HG03066 (cell line): ENCODE data around the gene AP2B1.

Source experiments
- ATAC-seq: cut with Tn5 transposase; IDR thresholded peaks from one replicate; pipeline ENCODE4 v1.9.1; 2021; ENCODE audit warnings: low read depth; ENCODE audit not compliant: unreplicated experiment

AP2B1 gene

GRCh38 chr17:35765086-35765710 is 178.1 kb downstream of the AP2B1 start:
- no peak for ATAC-seq

GRCh38 chr17:35765756-35766488 is 178.8 kb downstream of the AP2B1 start:
- ATAC-seq = no peak

- ATAC-seq = no peak
Measured at GRCh38 chr17:35766489-35766877, 179.4 kb downstream of the AP2B1 start.

- no peak for ATAC-seq
Measured at GRCh38 chr17:35766903-35767510, 179.9 kb downstream of the AP2B1 start.

- ATAC-seq = no peak
Measured at GRCh38 chr17:35768797-35769196, 181.7 kb downstream of the AP2B1 start.

- ATAC-seq = no peak
Measured at GRCh38 chr17:35769895-35770486, 182.9 kb downstream of the AP2B1 start.

GRCh38 chr17:35773129-35773528 is 186.0 kb downstream of the AP2B1 start:
- no peak for ATAC-seq

- no peak for ATAC-seq
Measured at GRCh38 chr17:35773679-35774425, 186.7 kb downstream of the AP2B1 start.

GRCh38 chr17:35774499-35774898 is 187.4 kb downstream of the AP2B1 start:
- ATAC-seq = no peak

- no peak for ATAC-seq
Measured at GRCh38 chr17:35775039-35775438, 187.9 kb downstream of the AP2B1 start.

- no peak for ATAC-seq
Measured at GRCh38 chr17:35775583-35775982, 188.5 kb downstream of the AP2B1 start.
